Activated naive CD8-positive, alpha-beta T cell treated with anti-CD3 and anti-CD28 coated beads, Interleukin-2, amount 10 ng/mL, durations not matched to agents 7 days and 5 days (primary cell): ENCODE results near the gene ANKRD27. TPM values are rescaled to one million over a fixed set of nuclear protein-coding genes. Genes with fewer than 3 reads are reported as not detected.

Experiments used
- ATAC-seq: fragments of 150-1000 bp; cut with Tn5 transposase; one replicate; pipeline ENCODE4 v1.10.0; 2021; ENCODE audit warnings: low read depth, moderate library complexity
- POLR2A ChIA-PET: fragments of 350-600 bp; sonication (Branson Sonifier 250); formaldehyde crosslinking; loops from one replicate; lab custom pipeline; 2021; ENCODE audit warnings: antibody characterized with exemption; lab: Charles Lee
- DNase-seq: peaks from one replicate; pipeline ENCODE4 v3.0.0; 2021
- H3K27ac Mint-ChIP-seq: one replicate; pipeline ENCODE4 v1.8.0; 2022; ENCODE audit warnings: mild to moderate bottlenecking, mixed read lengths
- H3K27me3 Mint-ChIP-seq: one replicate; pipeline ENCODE4 v1.8.0; 2022; ENCODE audit warnings: mild to moderate bottlenecking, moderate library complexity, mixed read lengths
- H3K36me3 Mint-ChIP-seq: one replicate; pipeline ENCODE4 v1.8.0; 2021; ENCODE audit warnings: mild to moderate bottlenecking, mixed read lengths
- H3K4me1 Mint-ChIP-seq: one replicate; pipeline ENCODE4 v1.8.0; 2021; ENCODE audit warnings: mixed read lengths
- H3K4me3 Mint-ChIP-seq: one replicate; pipeline ENCODE4 v1.8.0; 2022; ENCODE audit warnings: mild to moderate bottlenecking, moderate library complexity, mixed read lengths
- H3K9me3 Mint-ChIP-seq: one replicate; pipeline ENCODE4 v1.8.0; 2021; ENCODE audit warnings: mixed read lengths
- total RNA-seq, 2 experiments: library from RNA; stranded (reverse); gene quantifications; one replicate each; pipeline ENCODE4 v1.2.3, GENCODE V29; 2021

The ANKRD27 gene
- total RNA-seq, 2 experiments from 2014 or later, result 43.4 to 48.8 TPM

DNA sequence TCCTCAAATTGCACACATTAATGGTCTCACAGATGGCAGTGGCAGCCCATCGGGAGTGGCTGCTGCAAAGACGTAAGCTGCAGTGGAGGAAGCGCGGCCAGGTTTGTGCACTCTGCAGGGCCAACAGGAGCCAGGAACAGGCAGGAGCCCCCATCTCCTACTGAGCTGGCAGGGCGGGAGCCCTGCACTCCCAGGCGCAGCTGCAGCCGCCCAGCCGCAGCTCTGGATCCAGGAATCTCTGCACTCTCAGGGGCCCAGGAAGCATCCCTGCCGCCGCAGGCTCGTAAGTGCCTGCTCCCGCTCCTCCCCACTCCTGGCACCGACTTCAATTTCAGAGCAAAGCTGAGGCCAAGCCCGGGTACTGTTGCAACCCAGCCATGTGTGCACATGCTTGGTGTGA lies 37.5 kb downstream of the ANKRD27 start:
- Mint-ChIP-seq H3K27me3 (no peaks in the 10 kb centered on the region), H3K4me1 (peaks cover 4% of the 10 kb centered on the region), H3K36me3 (peaks cover 39% of the 10 kb centered on the region)

DNA sequence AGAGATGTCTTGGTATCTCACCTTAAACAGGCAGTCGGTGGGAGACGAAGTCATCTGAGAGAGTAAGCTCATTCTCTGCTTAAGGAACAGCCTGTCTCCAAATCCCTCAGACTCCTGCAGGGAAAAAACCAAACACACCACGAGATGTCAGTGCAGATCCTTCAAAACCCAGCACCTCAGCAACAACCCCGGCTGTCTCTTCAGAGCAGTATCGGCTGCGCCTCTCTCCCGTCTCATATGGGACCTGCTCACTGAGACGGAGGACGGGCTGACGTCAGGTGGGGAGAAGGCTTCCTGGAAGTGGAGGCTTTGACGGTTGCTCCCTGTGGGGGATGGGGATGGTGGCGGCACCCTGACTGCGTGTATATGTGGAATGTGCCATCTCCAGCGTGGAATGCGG lies 43.6 kb downstream of the ANKRD27 start:
- Mint-ChIP-seq H3K4me3 (no peak overlapping the region), H3K4me1 (no peaks in the 10 kb centered on the region), H3K27ac (no peak overlapping the region), H3K27me3 (no peaks in the 10 kb centered on the region), H3K9me3 (no peaks in the 10 kb centered on the region), H3K36me3 (peaks cover 18% of the 10 kb centered on the region)
- POLR2A ChIA-PET, result no interaction called here
- DNase-seq (no peak), ATAC-seq (no peak)

More for the DNA sequence above, 37.5 kb downstream of the ANKRD27 start:
- POLR2A ChIA-PET, result no interaction called here
- DNase-seq (no peak), ATAC-seq (no peak)
- Mint-ChIP-seq H3K4me3 (no peak overlapping the region), H3K9me3 (no peaks in the 10 kb centered on the region), H3K27ac (no peak overlapping the region)

DNA sequence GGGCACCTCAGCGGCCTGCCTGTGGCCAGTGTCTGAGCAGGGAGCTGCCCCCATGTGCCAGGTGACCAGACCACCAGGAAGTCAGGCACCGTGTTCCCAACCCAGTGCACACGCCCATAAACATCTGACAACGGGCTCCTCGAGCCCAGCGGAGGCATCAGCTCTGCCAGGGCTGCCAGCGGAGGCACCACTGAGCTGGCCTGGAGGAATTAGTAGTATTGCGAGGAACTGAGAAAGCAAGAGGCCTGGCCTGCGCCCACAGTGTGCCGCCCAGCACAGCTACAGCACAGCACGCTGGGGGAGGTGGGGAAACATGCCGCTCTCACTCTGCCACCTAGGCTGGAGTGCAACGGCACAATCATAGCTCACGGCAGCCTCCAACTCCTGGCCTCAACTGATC lies 44.6 kb downstream of the ANKRD27 start:
- ATAC-seq (no peak), DNase-seq (no peak)
- Mint-ChIP-seq H3K27me3 (no peaks in the 10 kb centered on the region), H3K4me3 (no peak overlapping the region), H3K27ac (no peak overlapping the region), H3K9me3 (no peaks in the 10 kb centered on the region), H3K36me3 (peaks cover 8% of the 10 kb centered on the region), H3K4me1 (no peaks in the 10 kb centered on the region)
- POLR2A ChIA-PET, result no interaction called here

DNA sequence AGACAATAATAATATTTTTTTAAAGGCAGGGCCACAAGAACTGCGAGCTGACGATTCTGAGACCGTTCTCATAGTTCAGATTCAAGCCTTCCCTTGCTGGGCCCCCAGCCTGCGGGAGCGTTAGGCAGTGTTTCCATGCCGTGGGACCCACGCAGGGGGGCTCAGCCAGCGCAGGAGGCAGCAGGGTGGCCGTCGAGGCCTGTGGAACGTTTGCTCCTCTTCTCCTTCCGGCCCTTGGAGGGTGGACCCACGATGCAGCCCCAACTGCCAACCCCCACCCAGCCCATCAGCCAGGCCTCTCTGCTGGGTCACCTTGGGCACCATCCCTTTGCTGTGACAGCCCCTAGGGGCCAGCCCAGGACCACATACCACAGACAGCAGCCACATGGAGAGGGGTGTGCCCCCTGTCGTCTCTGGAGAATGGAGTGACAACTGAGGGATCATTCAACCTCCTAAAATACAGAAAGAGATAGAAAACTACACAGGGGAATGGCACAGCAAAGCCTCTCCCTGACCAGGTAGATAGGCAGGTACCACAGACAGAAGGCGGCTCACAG lies 47.2 kb downstream of the ANKRD27 start:
- POLR2A ChIA-PET, result no interaction called here
- no peaks in the 10 kb centered on the region for H3K27me3 Mint-ChIP-seq
- no peaks in the 10 kb centered on the region for H3K4me1 Mint-ChIP-seq
- no peak for DNase-seq
- ATAC-seq, result no peak
- no peak overlapping the region for H3K4me3 Mint-ChIP-seq
- no peak overlapping the region for H3K27ac Mint-ChIP-seq
- no peaks in the 10 kb centered on the region for H3K9me3 Mint-ChIP-seq
- peaks cover 11% of the 10 kb centered on the region for H3K36me3 Mint-ChIP-seq

DNA sequence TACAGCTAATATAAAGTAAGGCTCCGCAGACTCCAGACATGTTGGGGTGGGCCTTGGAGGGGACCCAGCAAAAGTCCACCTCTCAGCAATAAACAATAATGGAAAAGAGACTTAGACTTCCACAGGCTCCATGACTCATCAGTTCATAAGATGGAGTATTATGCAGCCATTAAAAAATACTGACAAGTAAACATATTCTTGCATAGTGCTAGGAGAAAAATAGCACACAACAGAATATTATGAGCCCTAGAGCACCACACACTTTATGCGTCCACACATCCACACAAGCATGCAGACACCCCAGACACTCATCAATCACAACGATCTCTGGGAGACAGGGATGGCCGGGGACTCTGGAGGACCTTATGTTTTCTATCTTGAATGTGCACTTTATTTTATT lies 48.0 kb downstream of the ANKRD27 start:
- POLR2A ChIA-PET, result no interaction called here
- no peak overlapping the region for H3K27ac Mint-ChIP-seq
- H3K36me3 Mint-ChIP-seq, result peaks cover 11% of the 10 kb centered on the region
- H3K4me1 Mint-ChIP-seq, result no peaks in the 10 kb centered on the region
- no peak overlapping the region for H3K4me3 Mint-ChIP-seq
- DNase-seq (no peak), ATAC-seq (no peak)
- H3K27me3 Mint-ChIP-seq, result no peaks in the 10 kb centered on the region
- H3K9me3 Mint-ChIP-seq, result no peaks in the 10 kb centered on the region

DNA sequence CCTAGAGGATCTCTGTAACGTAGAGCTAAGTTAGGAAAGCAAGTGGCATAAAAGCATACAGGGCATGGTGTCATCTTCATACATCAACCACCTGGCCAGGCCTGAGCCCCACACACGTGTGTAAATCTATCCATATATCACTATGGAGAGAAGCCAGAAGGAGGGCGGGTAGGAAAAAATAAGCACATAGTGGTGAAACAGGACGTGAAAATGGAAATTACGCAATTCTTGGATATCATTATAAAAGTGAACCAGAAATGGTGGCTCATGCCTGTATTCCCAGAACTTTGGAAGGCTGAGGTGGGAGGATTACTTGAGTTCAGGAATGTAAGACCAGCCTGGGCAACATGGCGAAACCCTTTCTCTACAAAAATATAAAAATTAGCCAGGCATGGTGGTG lies 50.6 kb downstream of the ANKRD27 start:
- DNase-seq (no peak), ATAC-seq (no peak)
- H3K4me3 Mint-ChIP-seq, result no peak overlapping the region
- POLR2A ChIA-PET, result no interaction called here
- H3K36me3 Mint-ChIP-seq, result peaks cover 16% of the 10 kb centered on the region
- no peak overlapping the region for H3K27ac Mint-ChIP-seq
- no peaks in the 10 kb centered on the region for H3K9me3 Mint-ChIP-seq
- no peaks in the 10 kb centered on the region for H3K27me3 Mint-ChIP-seq
- no peaks in the 10 kb centered on the region for H3K4me1 Mint-ChIP-seq

DNA sequence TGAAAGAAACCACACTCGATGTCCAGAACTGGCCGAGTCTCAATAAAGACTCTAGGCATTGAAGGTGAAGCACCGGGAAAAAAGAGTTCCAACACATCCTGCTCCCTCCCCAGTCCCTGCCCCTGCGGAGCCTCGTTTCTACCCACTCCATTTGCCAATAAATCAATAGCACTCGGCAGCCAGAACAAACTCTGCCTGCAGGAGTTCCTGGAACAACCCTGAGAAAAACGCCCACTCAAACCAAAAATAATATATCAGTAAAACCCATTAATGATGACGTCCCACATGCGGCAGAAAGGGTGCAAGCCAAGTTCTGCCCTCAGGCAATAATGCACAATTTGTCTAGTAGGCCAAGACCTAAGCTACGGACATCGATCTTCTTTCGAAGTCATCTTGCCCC lies 53.0 kb downstream of the ANKRD27 start:
- no peaks in the 10 kb centered on the region for H3K9me3 Mint-ChIP-seq
- DNase-seq (no peak), ATAC-seq (no peak)
- no peak overlapping the region for H3K27ac Mint-ChIP-seq
- H3K36me3 Mint-ChIP-seq, result peaks cover 16% of the 10 kb centered on the region
- no peak overlapping the region for H3K4me3 Mint-ChIP-seq
- POLR2A ChIA-PET, result no interaction called here
- no peaks in the 10 kb centered on the region for H3K27me3 Mint-ChIP-seq
- H3K4me1 Mint-ChIP-seq, result no peaks in the 10 kb centered on the region

DNA sequence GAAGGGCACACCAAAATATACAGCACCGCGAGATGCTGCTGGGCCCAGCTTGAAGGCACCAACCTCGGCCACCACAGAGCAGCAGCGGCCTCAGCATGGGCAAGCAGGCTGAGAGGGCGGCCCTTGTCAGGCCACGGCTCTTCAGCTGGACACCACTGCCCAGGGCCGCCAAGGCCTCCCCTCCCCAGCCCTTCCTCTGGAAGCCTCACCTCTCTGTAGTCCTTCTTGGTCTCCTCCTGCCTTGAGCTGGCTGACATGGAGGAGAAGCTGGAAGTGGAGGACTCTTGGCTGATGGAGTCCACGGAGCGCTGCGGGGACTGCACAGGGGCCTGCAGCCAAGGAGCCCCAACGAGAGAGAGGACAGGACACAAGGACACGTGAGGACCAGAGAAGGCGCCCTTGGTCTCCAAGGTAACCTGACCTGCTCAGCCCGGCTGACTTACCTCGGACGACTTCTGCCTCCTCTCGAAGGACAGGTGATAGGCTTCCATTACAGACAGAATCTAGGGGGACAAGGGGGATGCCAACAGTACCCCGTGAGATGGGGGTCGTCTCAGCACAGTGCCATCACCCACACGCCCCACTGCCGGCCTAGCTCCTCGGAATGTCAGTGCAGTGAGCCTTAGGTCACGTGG lies 55.8 kb downstream of the ANKRD27 start:
- peaks cover 21% of the 10 kb centered on the region for H3K36me3 Mint-ChIP-seq
- no peak overlapping the region for H3K4me3 Mint-ChIP-seq
- no peaks in the 10 kb centered on the region for H3K4me1 Mint-ChIP-seq
- no peaks in the 10 kb centered on the region for H3K27me3 Mint-ChIP-seq
- no peaks in the 10 kb centered on the region for H3K9me3 Mint-ChIP-seq
- DNase-seq, result no peak
- POLR2A ChIA-PET, result no interaction called here
- no peak for ATAC-seq
- no peak overlapping the region for H3K27ac Mint-ChIP-seq

DNA sequence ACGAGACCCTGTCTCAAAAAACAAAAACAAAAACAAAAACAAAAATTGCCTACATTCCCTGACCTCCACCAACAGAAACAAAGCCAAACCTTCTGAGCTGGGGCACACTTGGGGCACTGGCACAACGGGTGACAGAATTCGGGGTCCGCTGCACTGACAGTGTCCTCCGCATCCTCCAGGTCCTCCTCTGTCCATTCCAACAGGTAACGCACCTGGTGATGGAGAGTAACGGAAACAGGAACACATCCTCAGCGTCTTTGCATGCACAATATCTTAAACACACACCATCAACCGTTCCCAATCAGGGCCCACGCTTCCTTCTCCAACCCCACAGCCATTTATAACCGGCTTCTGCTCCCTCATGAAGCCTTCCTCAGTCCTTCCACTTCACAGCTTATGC lies 59.4 kb downstream of the ANKRD27 start:
- Mint-ChIP-seq H3K4me3 (no peak overlapping the region), H3K4me1 (no peaks in the 10 kb centered on the region), H3K9me3 (peaks cover 1% of the 10 kb centered on the region), H3K27me3 (no peaks in the 10 kb centered on the region), H3K36me3 (peaks cover 32% of the 10 kb centered on the region), H3K27ac (no peak overlapping the region)
- ATAC-seq (no peak), DNase-seq (no peak)
- POLR2A ChIA-PET, result no interaction called here

DNA sequence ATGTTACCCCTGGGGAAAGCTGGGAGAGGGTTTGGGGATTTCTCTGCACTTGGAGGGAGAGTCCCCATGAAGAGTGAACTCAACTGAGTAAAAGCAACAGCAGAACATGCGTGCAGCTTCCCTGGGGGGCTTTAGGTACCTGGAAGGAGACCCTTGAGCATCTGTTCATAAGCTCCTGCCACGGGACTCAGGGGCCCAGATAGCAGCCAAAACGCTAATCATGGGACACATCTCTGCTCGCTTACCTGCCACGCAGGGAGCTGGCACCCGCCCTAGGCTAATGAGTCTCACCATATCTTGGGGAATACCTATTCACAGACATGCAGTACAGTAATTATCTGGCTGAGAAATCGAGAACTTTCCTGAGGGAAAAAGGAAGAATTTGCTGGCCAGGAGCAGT lies 60.1 kb downstream of the ANKRD27 start:
- DNase-seq, result no peak
- H3K4me3 Mint-ChIP-seq, result no peak overlapping the region
- no peaks in the 10 kb centered on the region for H3K4me1 Mint-ChIP-seq
- POLR2A ChIA-PET, result no interaction called here
- peaks cover 31% of the 10 kb centered on the region for H3K36me3 Mint-ChIP-seq
- ATAC-seq, result no peak
- H3K27ac Mint-ChIP-seq, result no peak overlapping the region
- H3K9me3 Mint-ChIP-seq, result peaks cover 1% of the 10 kb centered on the region
- no peaks in the 10 kb centered on the region for H3K27me3 Mint-ChIP-seq

DNA sequence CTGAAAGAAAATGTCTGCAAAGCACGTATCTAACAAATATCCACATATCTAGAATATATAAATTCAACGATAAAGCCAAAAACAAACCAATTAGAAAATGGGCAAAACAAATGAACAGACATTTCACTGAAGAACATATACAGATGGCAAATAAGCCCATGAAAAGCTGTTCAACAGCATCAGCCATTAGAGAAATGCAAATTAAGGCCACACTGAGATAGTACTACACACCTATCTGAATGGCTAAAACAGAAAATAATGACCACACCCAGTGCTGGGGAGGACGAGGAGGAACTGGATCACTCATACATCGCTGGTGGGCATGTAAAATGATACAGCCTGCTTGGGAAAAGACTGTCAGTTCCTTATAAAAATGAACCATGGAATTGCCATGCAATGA lies 62.0 kb downstream of the ANKRD27 start:
- H3K4me1 Mint-ChIP-seq, result no peaks in the 10 kb centered on the region
- H3K27me3 Mint-ChIP-seq, result no peaks in the 10 kb centered on the region

DNA sequence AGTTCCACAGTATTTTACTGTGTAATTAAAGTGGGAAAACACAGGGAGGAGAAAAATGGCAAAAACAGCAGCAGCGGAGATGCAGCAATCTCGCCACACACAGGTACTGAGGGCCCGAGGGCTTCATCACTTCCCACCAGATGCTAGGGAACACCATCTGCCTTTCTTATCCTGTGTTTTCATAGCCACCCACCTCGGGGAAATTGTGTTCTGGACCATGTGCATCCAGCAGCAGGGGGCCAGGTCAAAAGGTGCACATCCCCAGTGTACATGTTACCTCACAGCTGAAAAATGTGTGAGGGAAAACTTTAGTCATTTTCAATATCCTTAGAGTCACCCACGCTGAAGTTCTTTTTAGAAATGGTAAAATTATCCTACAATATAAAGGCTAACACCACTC lies 63.8 kb downstream of the ANKRD27 start:
- POLR2A ChIA-PET, result no interaction called here
- DNase-seq (no peak), ATAC-seq (no peak)
- H3K27ac Mint-ChIP-seq, result no peak overlapping the region
- no peaks in the 10 kb centered on the region for H3K4me1 Mint-ChIP-seq
- H3K36me3 Mint-ChIP-seq, result peaks cover 26% of the 10 kb centered on the region
- peaks cover 1% of the 10 kb centered on the region for H3K9me3 Mint-ChIP-seq
- H3K27me3 Mint-ChIP-seq, result no peaks in the 10 kb centered on the region
- no peak overlapping the region for H3K4me3 Mint-ChIP-seq

More for the DNA sequence above, 62.0 kb downstream of the ANKRD27 start:
- POLR2A ChIA-PET, result no interaction called here
- ATAC-seq (no peak), DNase-seq (no peak)
- Mint-ChIP-seq H3K36me3 (peaks cover 31% of the 10 kb centered on the region), H3K4me3 (no peak overlapping the region), H3K9me3 (peaks cover 1% of the 10 kb centered on the region), H3K27ac (no peak overlapping the region)

DNA sequence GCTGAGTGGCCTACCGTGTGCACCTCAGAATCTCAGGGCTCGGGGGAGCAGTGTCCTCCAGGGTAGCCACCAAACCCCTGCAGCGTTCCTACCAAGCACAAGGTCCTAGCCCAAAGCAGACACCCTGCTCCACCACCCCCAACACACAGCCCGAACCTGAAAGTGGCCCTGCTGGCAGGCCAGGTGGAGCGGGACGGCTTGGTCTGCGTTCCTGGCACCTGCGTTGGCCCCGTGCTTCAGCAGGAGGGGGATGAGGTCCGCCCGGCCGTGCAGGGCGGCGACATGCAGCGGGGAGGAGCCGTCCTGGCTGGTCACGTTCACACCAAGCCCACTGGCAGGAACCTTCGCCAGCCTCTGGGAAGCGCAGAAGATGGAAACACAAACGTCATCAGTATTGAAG lies 67.5 kb downstream of the ANKRD27 start:
- H3K9me3 Mint-ChIP-seq, result peaks cover 1% of the 10 kb centered on the region
- ATAC-seq, result no peak
- POLR2A ChIA-PET, result no interaction called here
- DNase-seq, result no peak
- H3K36me3 Mint-ChIP-seq, result peaks cover 11% of the 10 kb centered on the region
- H3K27ac Mint-ChIP-seq, result no peak overlapping the region
- H3K27me3 Mint-ChIP-seq, result no peaks in the 10 kb centered on the region
- H3K4me1 Mint-ChIP-seq, result no peaks in the 10 kb centered on the region
- no peak overlapping the region for H3K4me3 Mint-ChIP-seq

DNA sequence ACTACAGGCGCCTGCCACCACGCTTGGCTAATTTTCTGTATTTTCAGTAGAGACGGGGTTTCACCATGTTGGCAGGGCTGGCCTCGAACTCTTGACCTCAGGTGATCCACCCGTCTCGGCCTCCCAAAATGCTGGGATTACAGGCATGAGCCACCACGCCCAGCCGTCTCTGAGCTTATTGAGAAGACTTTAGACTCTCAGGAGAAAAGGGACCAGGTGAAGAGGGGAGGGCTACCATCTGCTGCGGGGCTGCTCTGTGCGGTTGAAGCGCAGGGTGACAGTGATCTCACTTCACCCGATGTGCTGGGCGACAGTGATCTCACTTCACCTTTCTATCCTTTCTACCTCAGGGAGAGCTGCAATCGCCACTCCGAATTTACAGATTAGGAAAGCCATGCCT lies 68.7 kb downstream of the ANKRD27 start:
- no peaks in the 10 kb centered on the region for H3K9me3 Mint-ChIP-seq
- H3K27me3 Mint-ChIP-seq, result no peaks in the 10 kb centered on the region
- no peak overlapping the region for H3K4me3 Mint-ChIP-seq
- POLR2A ChIA-PET, result no interaction called here
- no peak overlapping the region for H3K27ac Mint-ChIP-seq
- ATAC-seq (no peak), DNase-seq (no peak)
- H3K36me3 Mint-ChIP-seq, result peaks cover 10% of the 10 kb centered on the region
- no peaks in the 10 kb centered on the region for H3K4me1 Mint-ChIP-seq
